ENCODE measurements around the gene CASP2. TPM values are rescaled to one million over a fixed set of nuclear protein-coding genes. Genes with fewer than 3 reads are reported as not detected.

Gene CASP2
- total RNA-seq, 1 experiment from 2014 or later: 64.1 TPM

DNA sequence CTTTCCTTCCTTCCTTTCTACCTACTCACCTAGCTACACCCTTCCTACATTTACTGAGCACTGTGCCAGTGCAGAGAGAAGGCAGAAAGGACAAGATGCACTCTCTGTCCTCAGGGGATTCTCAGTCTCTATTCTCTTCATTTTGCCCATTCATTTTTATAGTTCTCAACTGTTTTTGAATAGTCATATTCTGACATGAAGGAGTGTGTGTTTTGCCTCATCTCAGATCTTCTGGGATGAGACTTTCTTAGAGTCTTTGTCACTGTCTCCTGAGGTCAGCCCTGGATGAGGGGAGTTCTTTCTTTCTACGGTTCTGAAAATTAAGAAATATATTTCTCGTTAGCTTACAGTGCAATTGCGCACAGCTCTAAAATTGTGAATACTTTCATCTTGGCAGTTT is 49.1 kb downstream of the CASP2 start:
- CTCF ChIA-PET: interaction anchor here (1.7 kb wide), 1 partner anchor 8 kb away, joined by 14 read pairs; no protein-coding TSS in a partner anchor
- Histone ChIP-seq H3K27me3 (ENCODE audit: insufficient read depth, low read length) (0 out of 2 replicates have a peak, but pooled peaks cover 6% of the 10 kb centered on the region), H3K4me2 (ENCODE audit: low read length) (no peak overlapping the region)

DNA sequence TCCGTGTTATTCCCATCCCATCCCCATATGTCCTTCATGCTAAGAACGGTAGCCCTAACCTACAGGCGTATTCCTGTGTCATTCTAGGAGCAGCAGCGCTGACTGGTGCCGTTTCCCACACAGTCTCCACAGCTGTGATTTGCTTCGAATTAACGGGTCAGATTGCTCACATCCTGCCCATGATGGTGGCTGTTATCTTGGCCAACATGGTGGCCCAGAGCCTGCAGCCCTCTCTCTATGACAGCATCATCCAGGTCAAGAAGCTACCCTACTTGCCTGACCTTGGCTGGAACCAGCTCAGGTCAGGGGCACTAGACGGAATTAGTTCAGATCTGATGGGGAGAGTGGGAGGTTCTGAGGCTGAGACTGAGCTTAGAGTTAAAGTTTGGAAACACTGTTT is 53.7 kb downstream of the CASP2 start:
- Histone ChIP-seq H3K9me2 (ENCODE audit: insufficient read depth) (no peaks in the 10 kb centered on the region), H3K4me3 (replicated peaks in 1 of 2; ENCODE audit: low read depth in 1 of 2, low read length in 2 of 2) (no peak overlapping the region), H3K27ac (ENCODE audit: low read depth, low read length) (no peak overlapping the region), H3K9me3 (ENCODE audit: control insufficient read depth in 1 of 2, insufficient read depth in 1 of 2, low read depth in 1 of 2, low read length in 2 of 2) (no peaks in the 10 kb centered on the region), H3K9ac (ENCODE audit: low read length) (no peak overlapping the region), H3K4me1 (ENCODE audit: control insufficient read depth in 1 of 2, insufficient read depth in 2 of 2, low read length in 2 of 2) (peaks cover 4 to 14% of the 10 kb centered on the region in 2 experiments; a peak in 3 of 4 replicates), H4K20me1 (ENCODE audit: insufficient read depth) (no peaks in the 10 kb centered on the region), H2AFZ (ENCODE audit: low read depth, low read length, poor library complexity, severe bottlenecking) (no peak overlapping the region), H3K36me3 (ENCODE audit: control insufficient read depth in 1 of 2, insufficient read depth in 2 of 2, low read length in 2 of 2) (no peaks in the 10 kb centered on the region), H3K79me2 (ENCODE audit: insufficient read depth, low read length) (no peaks in the 10 kb centered on the region), H3K4me2 (ENCODE audit: low read length) (no peak overlapping the region), H3K27me3 (ENCODE audit: insufficient read depth, low read length) (0 out of 2 replicates have a peak, but pooled peaks cover 6% of the 10 kb centered on the region)
- POLR2A ChIA-PET: no interaction called here
- CTCF ChIA-PET: no interaction called here
- DNase-seq (ENCODE audit: low read depth, low spot score): no peak
- intact Hi-C loops (cut with micrococcal nuclease): no loop called here
- no TSS peak for BruUV-seq (replicated peaks)
- ATAC-seq: no peak
- TF ChIP-seq ELF1 (IDR thresholded peaks at IDR 0.05; ENCODE audit: borderline replicate concordance, low read depth) (no peak), RAD21 (IDR thresholded peaks at IDR 0.05; ENCODE audit: low read depth) (no peak), YY1 (IDR thresholded peaks at IDR 0.05; ENCODE audit: extremely low read depth, insufficient replicate concordance, low read depth, low read length) (no peak), POLR2A (IDR thresholded peaks at IDR 0.05; ENCODE audit: borderline replicate concordance, extremely low read depth, insufficient read depth, insufficient read length) (no peak), ZNF274 (IDR thresholded peaks at IDR 0.05; ENCODE audit: low read depth, low read length) (no peak), ZFX (IDR thresholded peaks at IDR 0.05) (no peak), EZH2 (IDR thresholded peaks at IDR 0.05) (no peak), EZH2phosphoT487 (IDR thresholded peaks at IDR 0.05; ENCODE audit: borderline replicate concordance) (no peak), FOSL1 (IDR thresholded peaks at IDR 0.05; ENCODE audit: low read depth) (no peak), JUND (IDR thresholded peaks at IDR 0.05) (no peak), TCF7L2 (IDR thresholded peaks at IDR 0.05; ENCODE audit: borderline replicate concordance, extremely low read depth, insufficient read depth, insufficient read length) (no peak), EGR1 (IDR thresholded peaks at IDR 0.05; ENCODE audit: low read depth) (no peak), CEBPB (IDR thresholded peaks at IDR 0.05; ENCODE audit: low read depth) (no peak)
- TF ChIP-seq, protein P1, sequence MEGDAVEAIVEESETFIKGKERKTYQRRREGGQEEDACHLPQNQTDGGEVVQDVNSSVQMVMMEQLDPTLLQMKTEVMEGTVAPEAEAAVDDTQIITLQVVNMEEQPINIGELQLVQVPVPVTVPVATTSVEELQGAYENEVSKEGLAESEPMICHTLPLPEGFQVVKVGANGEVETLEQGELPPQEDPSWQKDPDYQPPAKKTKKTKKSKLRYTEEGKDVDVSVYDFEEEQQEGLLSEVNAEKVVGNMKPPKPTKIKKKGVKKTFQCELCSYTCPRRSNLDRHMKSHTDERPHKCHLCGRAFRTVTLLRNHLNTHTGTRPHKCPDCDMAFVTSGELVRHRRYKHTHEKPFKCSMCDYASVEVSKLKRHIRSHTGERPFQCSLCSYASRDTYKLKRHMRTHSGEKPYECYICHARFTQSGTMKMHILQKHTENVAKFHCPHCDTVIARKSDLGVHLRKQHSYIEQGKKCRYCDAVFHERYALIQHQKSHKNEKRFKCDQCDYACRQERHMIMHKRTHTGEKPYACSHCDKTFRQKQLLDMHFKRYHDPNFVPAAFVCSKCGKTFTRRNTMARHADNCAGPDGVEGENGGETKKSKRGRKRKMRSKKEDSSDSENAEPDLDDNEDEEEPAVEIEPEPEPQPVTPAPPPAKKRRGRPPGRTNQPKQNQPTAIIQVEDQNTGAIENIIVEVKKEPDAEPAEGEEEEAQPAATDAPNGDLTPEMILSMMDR (IDR thresholded peaks at IDR 0.05 in 2 of 3, conservative IDR thresholded peaks at IDR 0.05 in 1 of 3; ENCODE audit: borderline replicate concordance in 1 of 3, insufficient read depth in 1 of 3, low read depth in 2 of 3, low read length in 2 of 3): no peak
- TF ChIP-seq, protein P2, sequence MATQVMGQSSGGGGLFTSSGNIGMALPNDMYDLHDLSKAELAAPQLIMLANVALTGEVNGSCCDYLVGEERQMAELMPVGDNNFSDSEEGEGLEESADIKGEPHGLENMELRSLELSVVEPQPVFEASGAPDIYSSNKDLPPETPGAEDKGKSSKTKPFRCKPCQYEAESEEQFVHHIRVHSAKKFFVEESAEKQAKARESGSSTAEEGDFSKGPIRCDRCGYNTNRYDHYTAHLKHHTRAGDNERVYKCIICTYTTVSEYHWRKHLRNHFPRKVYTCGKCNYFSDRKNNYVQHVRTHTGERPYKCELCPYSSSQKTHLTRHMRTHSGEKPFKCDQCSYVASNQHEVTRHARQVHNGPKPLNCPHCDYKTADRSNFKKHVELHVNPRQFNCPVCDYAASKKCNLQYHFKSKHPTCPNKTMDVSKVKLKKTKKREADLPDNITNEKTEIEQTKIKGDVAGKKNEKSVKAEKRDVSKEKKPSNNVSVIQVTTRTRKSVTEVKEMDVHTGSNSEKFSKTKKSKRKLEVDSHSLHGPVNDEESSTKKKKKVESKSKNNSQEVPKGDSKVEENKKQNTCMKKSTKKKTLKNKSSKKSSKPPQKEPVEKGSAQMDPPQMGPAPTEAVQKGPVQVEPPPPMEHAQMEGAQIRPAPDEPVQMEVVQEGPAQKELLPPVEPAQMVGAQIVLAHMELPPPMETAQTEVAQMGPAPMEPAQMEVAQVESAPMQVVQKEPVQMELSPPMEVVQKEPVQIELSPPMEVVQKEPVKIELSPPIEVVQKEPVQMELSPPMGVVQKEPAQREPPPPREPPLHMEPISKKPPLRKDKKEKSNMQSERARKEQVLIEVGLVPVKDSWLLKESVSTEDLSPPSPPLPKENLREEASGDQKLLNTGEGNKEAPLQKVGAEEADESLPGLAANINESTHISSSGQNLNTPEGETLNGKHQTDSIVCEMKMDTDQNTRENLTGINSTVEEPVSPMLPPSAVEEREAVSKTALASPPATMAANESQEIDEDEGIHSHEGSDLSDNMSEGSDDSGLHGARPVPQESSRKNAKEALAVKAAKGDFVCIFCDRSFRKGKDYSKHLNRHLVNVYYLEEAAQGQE (IDR thresholded peaks at IDR 0.05; ENCODE audit: low read depth): no peak
- TF ChIP-seq, protein P3, sequence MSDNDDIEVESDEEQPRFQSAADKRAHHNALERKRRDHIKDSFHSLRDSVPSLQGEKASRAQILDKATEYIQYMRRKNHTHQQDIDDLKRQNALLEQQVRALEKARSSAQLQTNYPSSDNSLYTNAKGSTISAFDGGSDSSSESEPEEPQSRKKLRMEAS (IDR thresholded peaks at IDR 0.05): no peak
- RAD21 ChIA-PET (ENCODE audit: low non-redundant PET in 1 of 2, low total read pairs in 2 of 2, uncharacterized antibody in 2 of 2, unreplicated experiment in 2 of 2): no interaction called here

More for the DNA sequence above, 49.1 kb downstream of the CASP2 start:
- ChIA-PET RAD21 (ENCODE audit: low non-redundant PET in 1 of 2, low total read pairs in 2 of 2, uncharacterized antibody in 2 of 2, unreplicated experiment in 2 of 2) (no interaction called here), POLR2A (no interaction called here)
- Histone ChIP-seq H2AFZ (ENCODE audit: low read depth, low read length, poor library complexity, severe bottlenecking) (no peak overlapping the region), H3K4me3 (replicated peaks in 1 of 2; ENCODE audit: low read depth in 1 of 2, low read length in 2 of 2) (no peak overlapping the region), H3K9me3 (ENCODE audit: control insufficient read depth in 1 of 2, insufficient read depth in 1 of 2, low read depth in 1 of 2, low read length in 2 of 2) (no peaks in the 10 kb centered on the region), H3K9ac (ENCODE audit: low read length) (no peak overlapping the region), H3K9me2 (ENCODE audit: insufficient read depth) (no peaks in the 10 kb centered on the region), H3K79me2 (ENCODE audit: insufficient read depth, low read length) (no peaks in the 10 kb centered on the region), H3K27ac (ENCODE audit: low read depth, low read length) (no peak overlapping the region), H4K20me1 (ENCODE audit: insufficient read depth) (no peaks in the 10 kb centered on the region), H3K4me1 (ENCODE audit: control insufficient read depth in 1 of 2, insufficient read depth in 2 of 2, low read length in 2 of 2) (peaks cover 0 to 8% of the 10 kb centered on the region in 2 experiments; a peak in 2 of 4 replicates), H3K36me3 (ENCODE audit: control insufficient read depth in 1 of 2, insufficient read depth in 2 of 2, low read length in 2 of 2) (no peaks in the 10 kb centered on the region)
- TF ChIP-seq FOSL1 (IDR thresholded peaks at IDR 0.05; ENCODE audit: low read depth): no peak
- TF ChIP-seq ZNF274 (IDR thresholded peaks at IDR 0.05; ENCODE audit: low read depth, low read length): no peak
- ATAC-seq: no peak
- BruUV-seq (replicated peaks): no TSS peak
- intact Hi-C loops (cut with micrococcal nuclease): no loop called here
- DNase-seq (ENCODE audit: low read depth, low spot score): no peak

All from HCT116 (cell line).